Kidney (tissue), 14 donors: Measurements from ENCODE around the gene BBS1. TPM values are rescaled to one million over a fixed set of nuclear protein-coding genes. Genes with fewer than 3 reads are reported as not detected.

ENCODE experiments used
- DNase-seq, 5 donors: peaks; one replicate each; pipeline ENCODE4 v3.0.0-alpha.2; 2013 to 2020
- FAIRE-seq: peaks from 2 replicates; lab custom pipeline; 2012; peaks lifted over from hg19 to GRCh38; lab: Jason Lieb, UNC
- H3K27ac ChIP-seq, 2 donors: one replicate each; pipeline ENCODE4 v1.7.0; 2013; ENCODE audit warnings: low read depth in 2 of 2, low read length in 2 of 2, inconsistent platforms in 1 of 2
- H3K27me3 ChIP-seq: one replicate; pipeline ENCODE4 v1.7.1; 2013; ENCODE audit warnings: low read length, inconsistent platforms; ENCODE audit not compliant: control insufficient read depth, insufficient read depth
- H3K36me3 ChIP-seq, 3 donors: one replicate each; pipeline versions ENCODE4 v1.7.0 to v1.7.1; 2013; ENCODE audit warnings: low read length in 3 of 3, control low read depth in 1 of 3, inconsistent platforms in 1 of 3; ENCODE audit not compliant: insufficient read depth in 3 of 3, control insufficient read depth in 2 of 3
- H3K4me1 ChIP-seq, 3 donors: one replicate each; pipeline versions ENCODE4 v1.7.0 to v1.7.1; 2013; ENCODE audit warnings: low read length in 3 of 3, inconsistent platforms in 1 of 3, low read depth in 1 of 3; ENCODE audit not compliant: control insufficient read depth in 2 of 3, insufficient read depth in 2 of 3
- H3K4me3 ChIP-seq, 3 donors: one replicate each; pipeline versions ENCODE4 v1.7.0 to v1.8.1; 2013; ENCODE audit warnings: low read length in 3 of 3, control low read depth in 1 of 3, inconsistent platforms in 1 of 3
- H3K9ac ChIP-seq, 3 donors: one replicate each; pipeline versions ENCODE4 v1.7.0 to v1.7.1; 2013; ENCODE audit warnings: low read length in 3 of 3, control low read depth in 1 of 3, inconsistent platforms in 1 of 3
- H3K9me3 ChIP-seq, 3 donors: one replicate each; pipeline versions ENCODE4 v1.7.0 to v1.7.1; 2013; ENCODE audit warnings: low read length in 3 of 3, control low read depth in 1 of 3, inconsistent platforms in 1 of 3; ENCODE audit not compliant: control insufficient read depth in 2 of 3, insufficient read depth in 1 of 3
- intact Hi-C: fragments of 100-400 bp; cut with DNase I; formaldehyde crosslinking; loops from one replicate; pipeline ENCODE4 v1.11.1; 2022
- polyA plus RNA-seq: library from polyadenylated mRNA; stranded (reverse); fragments of 350-450 nt; fragmentation: Illumina TruSeq; extraction: RNeasy Lipid Tissue Mini Kit (QIAGEN cat#74804); gene quantifications from one replicate; pipeline ENCODE4 v1.2.3, GENCODE V29; 2014; ENCODE audit warnings: low read depth, low replicate concordance; ENCODE audit not compliant: insufficient read depth
- total RNA-seq: library from RNA; stranded (reverse); fragmentation: NEBNext Ultra II Directional; extraction: Animal tissue kit (Norgen Biotek cat#: 25700); gene quantifications from one replicate; pipeline ENCODE4 v1.2.1, GENCODE V29; 2021
- TF ChIP-seq, protein P1 (sequence below): IDR thresholded peaks from 3 replicates; pipeline ENCODE4 v1.5.1; 2012; ENCODE audit warnings: mild to moderate bottlenecking, moderate library complexity, borderline replicate concordance; ENCODE audit not compliant: insufficient read depth; ENCODE audit errors: extremely low read depth
- donor health status: control.
- donor health status: control.
- donor health status: control.
- donor health status: control.
- donor health status: control.
- donor health status: DM: yes; HTN: yes; CAD: no.
- donor health status: Normal renal cell carcinoma (clear cell type).

BBS1 gene
- total and polyA plus RNA-seq, 2 donors from 2014 or later, result 30.1 to 85.4 TPM

DNA sequence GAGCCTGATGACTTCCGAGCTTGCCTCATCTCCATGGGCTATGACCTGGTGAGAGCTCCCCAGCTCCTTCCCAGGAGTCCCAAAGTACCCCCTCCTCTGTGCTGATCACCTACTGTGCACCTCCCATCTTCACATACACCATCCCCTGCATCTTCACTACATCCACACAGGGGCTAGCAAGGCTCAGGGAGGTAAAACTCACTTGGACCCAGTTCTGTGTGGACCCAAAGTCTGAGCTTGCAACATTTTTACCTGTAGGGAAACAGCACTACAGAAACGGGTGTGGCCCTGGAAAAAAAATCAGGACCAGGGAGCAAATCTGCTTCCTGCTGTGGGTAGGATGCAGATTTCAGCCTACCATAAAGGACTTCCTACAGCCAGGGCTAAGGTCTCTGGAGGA, 51.8 kb downstream of the BBS1 start:
- intact Hi-C loops, result no loop called here
- no peak overlapping the region for H3K4me3 ChIP-seq
- TF ChIP-seq, protein P1, sequence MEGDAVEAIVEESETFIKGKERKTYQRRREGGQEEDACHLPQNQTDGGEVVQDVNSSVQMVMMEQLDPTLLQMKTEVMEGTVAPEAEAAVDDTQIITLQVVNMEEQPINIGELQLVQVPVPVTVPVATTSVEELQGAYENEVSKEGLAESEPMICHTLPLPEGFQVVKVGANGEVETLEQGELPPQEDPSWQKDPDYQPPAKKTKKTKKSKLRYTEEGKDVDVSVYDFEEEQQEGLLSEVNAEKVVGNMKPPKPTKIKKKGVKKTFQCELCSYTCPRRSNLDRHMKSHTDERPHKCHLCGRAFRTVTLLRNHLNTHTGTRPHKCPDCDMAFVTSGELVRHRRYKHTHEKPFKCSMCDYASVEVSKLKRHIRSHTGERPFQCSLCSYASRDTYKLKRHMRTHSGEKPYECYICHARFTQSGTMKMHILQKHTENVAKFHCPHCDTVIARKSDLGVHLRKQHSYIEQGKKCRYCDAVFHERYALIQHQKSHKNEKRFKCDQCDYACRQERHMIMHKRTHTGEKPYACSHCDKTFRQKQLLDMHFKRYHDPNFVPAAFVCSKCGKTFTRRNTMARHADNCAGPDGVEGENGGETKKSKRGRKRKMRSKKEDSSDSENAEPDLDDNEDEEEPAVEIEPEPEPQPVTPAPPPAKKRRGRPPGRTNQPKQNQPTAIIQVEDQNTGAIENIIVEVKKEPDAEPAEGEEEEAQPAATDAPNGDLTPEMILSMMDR, result no peak
- no peaks in the 10 kb centered on the region for H3K9me3 ChIP-seq
- H3K4me1 ChIP-seq, result peaks cover 0 to 4% (median 0%) of the 10 kb centered on the region in 3 donors
- DNase-seq (no peak), FAIRE-seq (no peak)
- peaks cover 4% of the 10 kb centered on the region for H3K27me3 ChIP-seq
- H3K27ac ChIP-seq, result no peak overlapping the region
- H3K36me3 ChIP-seq, result peaks cover 0 to 2% (median 0%) of the 10 kb centered on the region in 3 donors
- no peak overlapping the region for H3K9ac ChIP-seq

DNA sequence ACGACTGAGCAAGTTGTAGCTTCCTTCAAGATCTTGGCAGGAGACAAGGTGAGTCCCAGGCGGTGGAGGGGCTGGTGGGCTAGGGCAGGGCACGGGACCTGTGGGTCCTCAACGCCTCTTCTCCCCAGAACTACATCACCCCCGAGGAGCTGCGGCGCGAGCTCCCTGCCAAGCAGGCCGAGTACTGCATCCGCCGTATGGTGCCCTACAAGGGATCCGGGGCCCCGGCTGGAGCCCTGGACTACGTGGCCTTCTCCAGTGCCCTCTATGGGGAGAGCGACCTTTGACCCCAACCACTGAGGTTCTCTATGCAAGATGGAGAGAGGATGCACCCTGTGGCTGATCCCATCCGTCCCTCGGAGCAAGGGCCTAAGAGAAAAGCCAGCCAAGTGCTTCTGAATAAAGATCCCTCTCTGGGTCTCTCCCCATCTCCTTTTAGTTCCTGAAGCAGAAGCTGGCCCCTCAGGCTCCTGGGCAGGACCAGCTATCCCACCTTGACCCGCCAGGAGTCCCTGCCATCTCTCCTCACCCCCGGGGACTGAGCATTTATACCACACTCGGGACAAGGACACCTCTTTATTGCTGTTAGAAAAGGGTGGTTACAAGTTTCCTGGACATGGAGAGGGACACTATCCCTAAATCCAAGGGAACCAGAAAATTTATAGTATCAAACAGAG, 52.6 kb downstream of the BBS1 start:
- FAIRE-seq (no peak), DNase-seq (no peak)
- no peak overlapping the region for H3K9ac ChIP-seq

DNA sequence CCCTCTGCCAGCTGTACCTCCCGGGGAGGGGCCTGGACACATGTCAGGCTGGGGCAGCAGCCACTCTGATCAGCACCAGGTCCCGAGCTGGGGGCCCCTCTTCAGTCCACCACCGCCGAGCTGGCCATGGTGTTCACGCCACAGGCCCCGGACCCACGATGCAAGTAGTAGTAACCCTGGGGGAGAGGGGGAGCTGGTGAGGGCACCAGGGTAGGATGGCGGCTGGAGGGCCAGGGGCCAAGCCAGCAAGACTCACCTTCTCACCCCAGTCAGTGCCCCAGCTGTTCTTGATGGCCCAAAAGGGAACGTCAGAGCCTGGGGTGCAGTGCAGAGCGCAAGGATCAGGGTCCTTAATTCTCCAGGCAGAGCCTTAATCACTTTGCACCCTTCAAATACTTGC, 53.4 kb downstream of the BBS1 start:
- Histone ChIP-seq H3K4me3 (no peak overlapping the region), H3K36me3 (peaks cover 0 to 2% (median 0%) of the 10 kb centered on the region in 3 donors), H3K27ac (no peak overlapping the region), H3K9ac (no peak overlapping the region), H3K27me3 (no peaks in the 10 kb centered on the region), H3K9me3 (no peaks in the 10 kb centered on the region), H3K4me1 (peaks cover 0 to 13% (median 0%) of the 10 kb centered on the region in 3 donors)
- FAIRE-seq (no peak), DNase-seq (no peak)
- TF ChIP-seq, protein P1, result no peak
- intact Hi-C loops, result no loop called here

More for the DNA sequence above, 52.6 kb downstream of the BBS1 start:
- TF ChIP-seq, protein P1, result no peak
- no peak overlapping the region for H3K27ac ChIP-seq
- intact Hi-C loops, result no loop called here
- H3K4me3 ChIP-seq, result no peak overlapping the region
- H3K4me1 ChIP-seq, result peaks cover 0 to 10% (median 0%) of the 10 kb centered on the region in 3 donors
- peaks cover 0 to 2% (median 0%) of the 10 kb centered on the region in 3 donors for H3K36me3 ChIP-seq
- no peaks in the 10 kb centered on the region for H3K9me3 ChIP-seq
- peaks cover 3% of the 10 kb centered on the region for H3K27me3 ChIP-seq
